Measurements from ENCODE around the gene DIRAS3. TPM values are rescaled to one million over a fixed set of nuclear protein-coding genes. Genes with fewer than 3 reads are reported as not detected.

DIRAS3 gene
- total RNA-seq, 1 experiment from 2014 or later = 1.9 TPM

GRCh38 chr1:68010543-68010942 lies 39.9 kb downstream of the DIRAS3 start:
- no peaks in the 10 kb centered on the region for H3K9me2 ChIP-seq (ENCODE audit: insufficient read depth)
- no peaks in the 10 kb centered on the region for H3K79me2 ChIP-seq (ENCODE audit: insufficient read depth, low read length)
- no peak overlapping the region for H3K4me3 ChIP-seq (replicated peaks in 1 of 2; ENCODE audit: low read depth in 1 of 2, low read length in 2 of 2)
- no peaks in the 10 kb centered on the region for H3K36me3 ChIP-seq (ENCODE audit: control insufficient read depth in 1 of 2, insufficient read depth in 2 of 2, low read length in 2 of 2)
- H3K4me2 ChIP-seq (ENCODE audit: low read length) = no peak overlapping the region
- DNase-seq (ENCODE audit: low read depth, low spot score) = no peak
- no peaks in the 10 kb centered on the region for H3K9me3 ChIP-seq (ENCODE audit: control insufficient read depth in 1 of 2, insufficient read depth in 1 of 2, low read depth in 1 of 2, low read length in 2 of 2)
- TF ChIP-seq ZBTB33 (IDR thresholded peaks at IDR 0.05; ENCODE audit: extremely low read depth, insufficient replicate concordance, low read length) (no peak), EZH2 (IDR thresholded peaks at IDR 0.05) (no peak), REST (IDR thresholded peaks at IDR 0.05; ENCODE audit: low read depth) (no peak), POLR2A (IDR thresholded peaks at IDR 0.05; ENCODE audit: borderline replicate concordance, extremely low read depth, insufficient read depth, insufficient read length) (no peak), SIN3A (IDR thresholded peaks at IDR 0.05; ENCODE audit: low read depth) (no peak), TCF7L2 (IDR thresholded peaks at IDR 0.05; ENCODE audit: borderline replicate concordance, extremely low read depth, insufficient read depth, insufficient read length) (no peak), SRF (IDR thresholded peaks at IDR 0.05; ENCODE audit: low read depth) (no peak), YY1 (IDR thresholded peaks at IDR 0.05; ENCODE audit: extremely low read depth, insufficient replicate concordance, low read depth, low read length) (no peak), ZFX (IDR thresholded peaks at IDR 0.05) (no peak), CEBPB (IDR thresholded peaks at IDR 0.05; ENCODE audit: low read depth) (no peak), CBX3 (IDR thresholded peaks at IDR 0.05; ENCODE audit: low read depth) (no peak)
- TF ChIP-seq, protein P1, sequence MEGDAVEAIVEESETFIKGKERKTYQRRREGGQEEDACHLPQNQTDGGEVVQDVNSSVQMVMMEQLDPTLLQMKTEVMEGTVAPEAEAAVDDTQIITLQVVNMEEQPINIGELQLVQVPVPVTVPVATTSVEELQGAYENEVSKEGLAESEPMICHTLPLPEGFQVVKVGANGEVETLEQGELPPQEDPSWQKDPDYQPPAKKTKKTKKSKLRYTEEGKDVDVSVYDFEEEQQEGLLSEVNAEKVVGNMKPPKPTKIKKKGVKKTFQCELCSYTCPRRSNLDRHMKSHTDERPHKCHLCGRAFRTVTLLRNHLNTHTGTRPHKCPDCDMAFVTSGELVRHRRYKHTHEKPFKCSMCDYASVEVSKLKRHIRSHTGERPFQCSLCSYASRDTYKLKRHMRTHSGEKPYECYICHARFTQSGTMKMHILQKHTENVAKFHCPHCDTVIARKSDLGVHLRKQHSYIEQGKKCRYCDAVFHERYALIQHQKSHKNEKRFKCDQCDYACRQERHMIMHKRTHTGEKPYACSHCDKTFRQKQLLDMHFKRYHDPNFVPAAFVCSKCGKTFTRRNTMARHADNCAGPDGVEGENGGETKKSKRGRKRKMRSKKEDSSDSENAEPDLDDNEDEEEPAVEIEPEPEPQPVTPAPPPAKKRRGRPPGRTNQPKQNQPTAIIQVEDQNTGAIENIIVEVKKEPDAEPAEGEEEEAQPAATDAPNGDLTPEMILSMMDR (IDR thresholded peaks at IDR 0.05 in 2 of 3, conservative IDR thresholded peaks at IDR 0.05 in 1 of 3; ENCODE audit: borderline replicate concordance in 1 of 3, insufficient read depth in 1 of 3, low read depth in 2 of 3, low read length in 2 of 3) = no peak
- TF ChIP-seq, protein P2, sequence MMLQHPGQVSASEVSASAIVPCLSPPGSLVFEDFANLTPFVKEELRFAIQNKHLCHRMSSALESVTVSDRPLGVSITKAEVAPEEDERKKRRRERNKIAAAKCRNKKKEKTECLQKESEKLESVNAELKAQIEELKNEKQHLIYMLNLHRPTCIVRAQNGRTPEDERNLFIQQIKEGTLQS (IDR thresholded peaks at IDR 0.05) = no peak
- no peak overlapping the region for H3K9ac ChIP-seq (ENCODE audit: low read length)
- no peak overlapping the region for H3K27ac ChIP-seq (ENCODE audit: low read depth, low read length)
- H2AFZ ChIP-seq (ENCODE audit: low read depth, low read length, poor library complexity, severe bottlenecking) = no peak overlapping the region
- ChIA-PET POLR2A (no interaction called here), RAD21 (ENCODE audit: low non-redundant PET in 1 of 2, low total read pairs in 2 of 2, uncharacterized antibody in 2 of 2, unreplicated experiment in 2 of 2) (interaction anchor here (1.0 to 2.1 kb wide), 3 partner anchors 158 to 245 kb away, joined by 3 to 9 read pairs (median 3); no protein-coding TSS in a partner anchor), CTCF (interaction anchor here (0.6 to 3.3 kb wide), 8 partner anchors 8 to 244 kb away, joined by 3 to 25 read pairs (median 6); no protein-coding TSS in a partner anchor)
- H3K27me3 ChIP-seq (ENCODE audit: insufficient read depth, low read length) = no peaks in the 10 kb centered on the region
- no peaks in the 10 kb centered on the region for H3K4me1 ChIP-seq (ENCODE audit: control insufficient read depth in 1 of 2, insufficient read depth in 2 of 2, low read length in 2 of 2)
- no TSS peak for BruUV-seq (replicated peaks)
- intact Hi-C loops (cut with micrococcal nuclease) = loop anchor here (1.0 to 10.0 kb wide), 4 partner anchors 101 to 476 kb away; no protein-coding TSS in a partner anchor
- ATAC-seq = no peak
- H4K20me1 ChIP-seq (ENCODE audit: insufficient read depth) = no peaks in the 10 kb centered on the region
